Putamen (tissue), 1 donor: ENCODE measurements around the gene ZNF26.
"Not testable (repeated sequence)": the region's sequence is repeated elsewhere in the genome, so short reads cannot be mapped to it uniquely, and the experiment has no call there.

Experiments used
- DNase-seq: peaks from one replicate; pipeline ENCODE4 v3.0.0-alpha.2; 2016; ENCODE audit warnings: low spot score

ZNF26 gene

GRCh38 chr12:132986001-132986884, at the start of gene ZNF26:
Gene ZNF26 (plus strand): TSS chr12:132986367. CDS start chr12:132986841, 474 bp downstream.
- peak; percentile 94 for DNase-seq

GRCh38 chr12:132936921-132937320, 49.2 kb upstream of the ZNF26 start:
- not testable (repeated sequence) for DNase-seq

GRCh38 chr12:132937476-132937875, 48.7 kb upstream of the ZNF26 start:
- no peak for DNase-seq

GRCh38 chr12:132938807-132939206, 47.4 kb upstream of the ZNF26 start:
- not testable (repeated sequence) for DNase-seq

- no peak for DNase-seq
Measured at GRCh38 chr12:132940071-132940719, 46.0 kb upstream of the ZNF26 start.

- no peak for DNase-seq
Measured at GRCh38 chr12:132941336-132941954, 44.7 kb upstream of the ZNF26 start.

- no peak for DNase-seq
Measured at GRCh38 chr12:132942611-132943010, 43.6 kb upstream of the ZNF26 start.

- no peak for DNase-seq
Measured at GRCh38 chr12:132945806-132946205, 40.4 kb upstream of the ZNF26 start.

- no peak for DNase-seq
Measured at GRCh38 chr12:132946246-132946820, 39.8 kb upstream of the ZNF26 start.

GRCh38 chr12:132948146-132949066, 37.8 kb upstream of the ZNF26 start:
- DNase-seq, result no peak

GRCh38 chr12:132949936-132950837, 36.0 kb upstream of the ZNF26 start:
- no peak for DNase-seq

- DNase-seq, result no peak
Measured at GRCh38 chr12:132950844-132951535, 35.2 kb upstream of the ZNF26 start.

GRCh38 chr12:132951649-132952048, 34.5 kb upstream of the ZNF26 start:
- DNase-seq, result no peak

- DNase-seq, result no peak
Measured at GRCh38 chr12:132952371-132953162, 33.6 kb upstream of the ZNF26 start.

- no peak for DNase-seq
Measured at GRCh38 chr12:132953163-132953425, 33.1 kb upstream of the ZNF26 start.

- no peak for DNase-seq
Measured at GRCh38 chr12:132953771-132954170, 32.4 kb upstream of the ZNF26 start.

GRCh38 chr12:132954471-132955048, 31.6 kb upstream of the ZNF26 start:
- no peak for DNase-seq

- DNase-seq, result peak; percentile 32
Measured at GRCh38 chr12:132955094-132956010, 30.8 kb upstream of the ZNF26 start.
